WI38 (cell line): ENCODE data around the gene TSPYL4.

ENCODE experiments used
- H3K4me3 ChIP-seq: 2 replicates; pipeline ENCODE4 v1.5.1; 2011; ENCODE audit warnings: low read depth, mild to moderate bottlenecking, control low read depth, low read length
- CTCF ChIP-seq: IDR thresholded peaks from 2 replicates; pipeline ENCODE4 v1.5.1; 2012; ENCODE audit warnings: low read depth, mild to moderate bottlenecking, control low read depth, low read length

TSPYL4 gene

DNA sequence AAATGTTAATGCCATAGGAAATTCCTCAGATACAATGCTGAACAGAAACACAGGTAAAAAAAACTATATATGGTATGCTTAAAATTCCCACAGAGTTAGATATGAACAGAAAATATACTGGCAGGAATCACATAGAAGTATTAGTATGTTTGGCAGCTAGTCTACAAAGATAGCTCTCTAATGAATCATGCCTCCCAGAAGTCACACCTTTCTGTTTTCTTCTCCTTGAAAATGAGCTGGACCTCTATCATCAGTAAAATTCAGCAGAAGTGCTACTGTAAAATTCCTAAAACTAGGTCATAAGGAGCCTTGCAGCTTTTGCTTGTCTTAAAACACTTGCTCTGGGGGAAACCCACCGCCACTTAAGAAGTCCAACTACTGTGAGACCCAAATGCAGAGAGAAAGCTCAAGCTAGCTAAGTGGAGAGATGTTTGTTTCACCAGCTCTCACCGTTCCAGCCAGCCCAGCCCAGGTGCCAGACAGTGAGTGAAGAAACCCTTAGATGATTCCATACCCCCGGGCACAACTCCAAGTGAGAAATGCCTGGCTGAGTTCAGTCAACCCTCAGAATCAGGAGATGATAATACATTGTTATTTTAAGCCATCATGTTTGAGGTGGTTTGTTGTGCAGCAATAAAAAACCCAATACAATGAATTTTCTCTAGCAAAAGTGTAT, 43.0 kb downstream of the TSPYL4 start:
- TF ChIP-seq CTCF, result no peak
- no peak overlapping the region for H3K4me3 ChIP-seq

DNA sequence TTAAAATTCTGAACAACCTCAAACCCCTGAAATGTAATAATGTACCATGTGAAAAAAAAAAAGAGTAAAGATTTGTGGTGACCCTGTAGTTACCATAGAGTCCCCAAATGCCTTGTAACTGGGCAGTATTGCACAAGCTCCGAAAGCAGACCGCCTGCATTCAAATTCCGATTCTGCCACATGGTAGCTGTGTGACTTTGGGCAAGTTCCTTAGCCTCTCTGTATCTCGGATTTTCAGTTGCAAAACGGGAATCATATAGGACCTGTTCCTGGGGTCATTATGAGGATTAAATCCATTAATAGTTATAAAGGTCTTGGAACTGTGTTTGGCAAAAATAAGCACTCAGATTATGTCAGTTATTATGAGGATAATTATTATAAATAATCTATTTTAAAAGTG, 43.6 kb downstream of the TSPYL4 start:
- TF ChIP-seq CTCF, result no peak
- no peak overlapping the region for H3K4me3 ChIP-seq

DNA sequence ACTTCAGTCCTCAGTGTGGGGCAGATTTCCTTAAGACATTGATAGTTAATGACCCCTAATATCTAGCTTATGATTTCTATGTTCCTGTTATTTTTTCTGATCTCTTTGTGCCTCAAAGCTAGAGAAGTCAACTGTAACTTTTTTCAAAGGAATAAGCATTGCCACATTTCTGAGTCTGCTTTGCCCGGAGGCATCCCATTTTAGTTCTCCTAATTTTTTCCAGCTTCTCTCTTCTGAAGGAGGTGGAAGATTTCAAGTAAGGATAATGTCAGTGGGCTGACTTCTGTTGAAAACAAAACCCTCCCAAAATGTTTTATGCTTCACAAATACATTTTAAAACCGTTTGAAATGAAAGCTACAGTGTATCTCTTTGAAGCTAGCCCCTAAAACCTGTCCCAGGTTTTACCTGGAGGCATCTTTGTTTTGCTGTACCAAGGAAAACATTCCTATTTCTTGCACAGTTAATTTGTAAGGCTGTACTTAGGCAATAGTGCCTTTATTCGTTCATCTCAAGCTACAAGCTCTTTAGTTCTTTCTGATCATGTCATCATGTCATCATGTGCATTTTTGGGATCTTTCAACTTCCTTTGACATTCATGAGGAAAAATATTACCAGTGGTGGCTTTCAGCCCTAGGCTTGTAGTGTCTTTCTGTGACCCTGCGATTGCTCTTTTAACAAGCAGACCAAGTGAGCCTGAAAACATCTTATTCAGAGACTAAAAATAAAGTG, 45.7 kb downstream of the TSPYL4 start:
- no peak for TF ChIP-seq CTCF
- H3K4me3 ChIP-seq, result no peak overlapping the region

DNA sequence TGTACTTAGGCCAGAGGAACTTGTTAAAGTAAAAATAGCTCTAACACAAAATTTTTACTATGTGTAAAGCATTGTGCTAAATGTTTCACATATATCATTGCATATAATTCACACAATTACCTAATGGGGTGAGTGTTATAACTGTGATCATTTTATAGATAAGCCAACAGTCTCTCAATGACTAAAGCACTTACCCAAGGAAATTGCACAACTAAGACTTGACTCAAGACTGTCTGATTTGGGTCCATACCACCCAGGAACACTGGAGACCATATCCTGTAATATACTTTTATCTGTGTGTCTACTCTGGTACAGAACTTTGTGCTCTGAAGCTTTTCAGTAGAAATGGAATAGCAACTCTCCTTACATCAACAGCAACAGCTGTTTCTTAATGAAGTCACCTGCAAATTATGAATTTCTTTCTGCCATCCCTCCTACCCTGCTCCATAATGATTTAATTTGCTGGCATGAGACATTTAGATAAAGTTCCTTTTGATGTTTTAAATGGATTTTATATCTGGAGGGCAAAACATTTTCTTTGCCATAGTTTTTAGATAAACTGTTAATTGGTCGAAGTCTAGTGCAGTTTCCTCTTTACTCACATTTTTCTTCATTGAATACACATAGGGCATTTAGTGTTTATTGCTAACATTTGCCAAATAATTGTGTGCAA, 47.5 kb downstream of the TSPYL4 start:
- H3K4me3 ChIP-seq, result no peak overlapping the region
- no peak for TF ChIP-seq CTCF

DNA sequence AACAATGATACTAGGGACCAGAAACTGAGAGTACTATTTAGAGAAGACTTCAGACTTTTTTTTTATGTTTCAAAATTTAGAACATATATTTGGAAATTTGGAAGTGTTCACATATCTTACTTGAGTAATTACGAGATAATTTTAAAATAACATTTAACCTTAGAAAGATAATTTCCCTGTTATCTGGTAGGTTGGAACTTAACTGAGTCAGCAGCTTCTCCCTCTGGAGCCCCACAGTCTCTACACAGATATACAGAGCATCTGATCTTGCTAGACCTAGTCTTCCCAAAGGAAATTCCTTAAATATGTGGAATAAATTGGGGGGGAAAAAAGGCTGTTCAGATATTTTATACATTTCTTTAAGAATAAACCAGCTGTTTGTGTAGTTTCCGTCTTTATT, 48.6 kb downstream of the TSPYL4 start:
- no peak for TF ChIP-seq CTCF
- H3K4me3 ChIP-seq, result no peak overlapping the region

DNA sequence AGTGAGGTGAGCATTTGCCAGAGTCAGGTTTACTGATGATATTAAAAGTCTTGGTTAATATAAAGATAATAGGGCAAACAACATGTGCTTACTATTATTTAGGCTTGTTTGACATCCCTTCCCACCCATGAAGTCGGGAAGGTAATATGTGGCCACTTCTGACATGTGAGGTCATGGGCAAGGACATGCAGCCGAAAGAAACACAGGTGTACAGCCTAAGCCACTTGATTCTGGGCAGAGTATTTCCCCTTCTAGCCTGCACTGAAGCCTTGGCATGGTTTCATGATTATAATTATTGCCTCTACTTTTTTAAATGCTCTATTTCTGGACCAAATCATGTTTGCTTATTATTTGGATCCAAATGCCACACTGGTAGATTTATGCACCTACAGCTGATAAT, 52.3 kb downstream of the TSPYL4 start:
- no peak overlapping the region for H3K4me3 ChIP-seq
- no peak for TF ChIP-seq CTCF

DNA sequence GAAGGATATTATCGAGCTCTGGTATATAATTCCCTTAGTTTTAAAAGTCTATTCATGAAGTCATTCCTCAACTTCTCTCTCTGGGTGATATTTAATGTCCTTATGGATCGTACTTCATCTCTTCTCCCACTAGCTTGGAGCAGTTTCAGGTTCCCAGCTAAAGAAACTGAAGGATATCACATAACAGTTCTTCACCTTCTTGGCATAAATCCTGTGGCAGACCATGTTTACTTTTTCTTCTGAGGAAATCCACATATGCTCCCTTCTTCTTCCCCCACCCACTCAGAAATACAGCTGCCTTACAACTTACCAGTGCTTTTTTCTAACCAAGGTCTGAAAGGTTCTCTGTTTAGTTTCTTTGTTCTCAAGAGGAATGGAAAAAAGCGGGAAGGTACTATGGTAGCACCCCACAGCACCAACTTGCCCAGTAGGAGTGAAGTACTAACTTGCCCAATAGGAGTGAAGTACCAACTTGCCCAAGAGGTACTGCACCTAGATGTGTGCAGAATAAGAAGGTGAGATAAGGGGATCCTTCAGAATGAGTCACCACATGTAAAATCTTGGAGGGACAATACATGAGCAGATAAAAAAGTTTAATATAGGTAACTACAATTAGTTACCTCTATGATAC, 53.1 kb downstream of the TSPYL4 start:
- no peak for TF ChIP-seq CTCF
- H3K4me3 ChIP-seq, result no peak overlapping the region
